GM12878 (cell line): ENCODE results near the gene TYW5. TPM values are rescaled to one million over a fixed set of nuclear protein-coding genes. Genes with fewer than 3 reads are reported as not detected.

Source experiments
- ATAC-seq: fragments of 200-7000 bp; cut with Tn5 transposase; 3 replicates; pipeline ENCODE4 v1.9.1; 2020; ENCODE audit warnings: mild to moderate bottlenecking, moderate library complexity
- BruUV-seq: library from RNA; stranded (reverse); fragments of 400-500 nt; replicated peaks from 2 replicates; lab custom pipeline; 2021; lab: Mats Ljungman, UMichigan
- CTCF ChIA-PET: fragments of 300-600 bp; sonication (Branson Sonifier 250); formaldehyde crosslinking; extraction: SDS; loops from one replicate; lab custom pipeline; 2021; ENCODE audit warnings: inconsistent platforms; lab: Yijun Ruan, JAX
- POLR2A ChIA-PET: fragments of 350-600 bp; formaldehyde crosslinking; extraction: SDS; loops from one replicate; lab custom pipeline; 2021; ENCODE audit warnings: inconsistent platforms; lab: Charles Lee
- RAD21 ChIA-PET: fragments of 300-600 bp; sonication (Branson Sonifier 250); formaldehyde crosslinking; loops from one replicate; lab custom pipeline; 2023; ENCODE audit warnings: antibody characterized with exemption; ENCODE audit not compliant: unreplicated experiment; lab: Charles Lee
- SMC1A ChIA-PET: fragments of 300-600 bp; sonication (Branson Sonifier 250); formaldehyde crosslinking; loops from one replicate; lab custom pipeline; 2023; ENCODE audit not compliant: unreplicated experiment, uncharacterized antibody; lab: Charles Lee
- DNase-seq: peaks from one replicate; pipeline ENCODE4 v3.0.0-alpha.2; 2011; ENCODE audit warnings: low read depth, low spot score
- FAIRE-seq: peaks from 3 replicates; lab custom pipeline; 2011; peaks lifted over from hg19 to GRCh38; lab: Jason Lieb, UNC
- H2AFZ ChIP-seq: 2 replicates; pipeline ENCODE4 v1.6.0; 2011; ENCODE audit warnings: low read depth, low read length, control low read depth; ENCODE audit not compliant: control insufficient read depth
- H3K27ac ChIP-seq: 2 replicates; pipeline ENCODE4 v1.5.1; 2011; ENCODE audit warnings: control low read depth; ENCODE audit not compliant: control insufficient read depth, insufficient read depth
- H3K27me3 ChIP-seq, 2 experiments: replicated peaks in 1 of 2; 2 replicates each; pipeline versions ENCODE4 v1.6.0 to v1.6.1; 2011; ENCODE audit warnings: low read length in 1 of 2; ENCODE audit not compliant: control insufficient read depth in 2 of 2, insufficient read depth in 2 of 2
- H3K36me3 ChIP-seq, 2 experiments: 2 replicates each; pipeline ENCODE4 v1.5.1; 2011; ENCODE audit warnings: low read length in 1 of 2; ENCODE audit not compliant: control insufficient read depth in 2 of 2, insufficient read depth in 2 of 2
- H3K4me1 ChIP-seq: 2 replicates; pipeline ENCODE4 v1.6.1; 2011; ENCODE audit warnings: mild to moderate bottlenecking, low read length, moderate library complexity, mixed read lengths; ENCODE audit not compliant: control insufficient read depth, insufficient read depth
- H3K4me2 ChIP-seq: 2 replicates; pipeline ENCODE4 v1.6.0; 2011; ENCODE audit warnings: control low read depth; ENCODE audit not compliant: control insufficient read depth, insufficient read depth
- H3K4me3 ChIP-seq: fragments of 200-600 bp; sonication (generic); 2 replicates; pipeline ENCODE4 v1.5.1; 2016
- H3K79me2 ChIP-seq: 2 replicates; pipeline ENCODE4 v1.6.0; 2011; ENCODE audit warnings: low read length; ENCODE audit not compliant: control insufficient read depth, insufficient read depth
- H3K9ac ChIP-seq: 2 replicates; pipeline ENCODE4 v1.8.0; 2011; ENCODE audit warnings: low read length, control low read depth, mixed read lengths; ENCODE audit not compliant: control insufficient read depth, insufficient read depth
- H3K9me3 ChIP-seq: replicated peaks from 3 replicates; pipeline ENCODE4 v1.5.1; 2011; ENCODE audit warnings: mild to moderate bottlenecking, low read length; ENCODE audit not compliant: control insufficient read depth, insufficient read depth
- H4K20me1 ChIP-seq: 2 replicates; pipeline ENCODE4 v1.6.0; 2011; ENCODE audit not compliant: control insufficient read depth, insufficient read depth
- CEBPB ChIP-seq, 2 experiments: fragments of 150-350 bp in 1 of 2; IDR thresholded peaks; 2 replicates each; pipeline ENCODE4 v1.6.1; 2012 to 2014; ENCODE audit warnings: low read depth in 2 of 2, low read length in 2 of 2, borderline replicate concordance in 1 of 2, inconsistent platforms in 1 of 2
- HDAC6 ChIP-seq: fragments of 200-600 bp; sonication (generic); IDR thresholded peaks from one replicate; pipeline ENCODE4 v1.8.0; 2017; ENCODE audit warnings: antibody characterized with exemption; ENCODE audit not compliant: unreplicated experiment
- HSF1 ChIP-seq: fragments of 150-350 bp; IDR thresholded peaks from 2 replicates; pipeline ENCODE4 v1.6.1; 2014; ENCODE audit warnings: mild to moderate bottlenecking, low read depth, low read length
- NKRF ChIP-seq: fragments of 450-650 bp; conservative IDR thresholded peaks from 2 replicates; pipeline ENCODE4 v1.6.1; 2017; ENCODE audit warnings: mild to moderate bottlenecking, moderate library complexity
- RAD51 ChIP-seq: fragments of 450-650 bp; IDR thresholded peaks from 2 replicates; pipeline ENCODE4 v1.6.1; 2016; ENCODE audit warnings: moderate library complexity, mild to moderate bottlenecking, inconsistent platforms
- RBBP5 ChIP-seq: fragments of 200-600 bp; sonication (generic); conservative IDR thresholded peaks from 2 replicates; pipeline ENCODE4 v1.6.1; 2016
- SIN3A ChIP-seq: IDR thresholded peaks from 2 replicates; pipeline ENCODE4 v1.6.1; 2012; ENCODE audit warnings: low read depth, low read length, improper control_type of control experiment
- SRF ChIP-seq, 2 experiments: IDR thresholded peaks; 2 replicates each; pipeline ENCODE4 v1.6.1; 2011; ENCODE audit warnings: low read depth in 2 of 2, low read length in 2 of 2, mild to moderate bottlenecking in 1 of 2, moderate library complexity in 1 of 2
- WRNIP1 ChIP-seq: IDR thresholded peaks from 2 replicates; pipeline ENCODE4 v1.6.1; 2011; ENCODE audit warnings: low read depth, low read length, improper control_type of control experiment, borderline replicate concordance
- ZNF687 ChIP-seq: fragments of 450-650 bp; IDR thresholded peaks from 2 replicates; pipeline ENCODE4 v1.6.1; 2017; ENCODE audit warnings: mild to moderate bottlenecking, moderate library complexity
- WGBS: methylation state at CpG from one replicate; pipeline ENCODE4 v1.1.6; 2016; ENCODE audit warnings: low lambda C conversion rate; ENCODE audit not compliant: insufficient replicate concordance, insufficient coverage; ENCODE audit errors: missing lambda C conversion rate; 5-methylcytosine and 5-hydroxymethylcytosine counted together
- in situ Hi-C: fragments of 300-500 bp; cut with MboI; formaldehyde crosslinking; loops from 9 replicates; pipeline ENCODE4 v1.14.3; 2018; ENCODE audit warnings: mixed read lengths
- intact Hi-C: fragments of 100-400 bp; cut with micrococcal nuclease; formaldehyde crosslinking; loops from one replicate; pipeline ENCODE4 v1.14.2; 2022; ENCODE audit not compliant: unreplicated experiment
- polyA plus RNA-seq, 11 experiments: library from polyadenylated mRNA; depleted of rRNA in 4 of 11; unstranded in 6 of 11; stranded (reverse) in 5 of 11; fragments of >200 nt; fragmentation: Nextera tagmentation in 4 of 11; fragmentation: Illumina TruSeq in 1 of 11; extraction: Ambion mirVana in 4 of 11; extraction: Trizol in 1 of 11; gene quantifications; 1 replicate in 1 of 11; 2 replicates in 10 of 11; pipeline versions ENCODE4 v1.2.1 to v1.2.3, GENCODE V29; 2011 to 2016; ENCODE audit warnings: inconsistent platforms in 2 of 11, missing spikeins in 2 of 11, low read depth in 1 of 11
- total RNA-seq, 4 experiments: library from RNA; depleted of rRNA in 3 of 4; stranded (reverse); fragments of >200 nt in 3 of 4; fragmentation: Illumina TruSeq in 1 of 4; extraction: Trizol in 1 of 4; gene quantifications; 2 replicates each; pipeline versions ENCODE4 v1.2.1 to v1.2.3, GENCODE V29; 2013 to 2021

Gene TYW5
- total and polyA plus RNA-seq, 10 of the 15 experiments (the other 5 are each of a cell fraction or from before 2014, with no cell fraction given): 4.6 to 11.8 (median 7.4) TPM

GRCh38 chr2:199911877-199912161 lies 43.5 kb downstream of the TYW5 start (continued):
- TF ChIP-seq HSF1 (no peak), SIN3A (no peak)

GRCh38 chr2:199911052-199911876 lies 44.0 kb downstream of the TYW5 start, which contains the start of gene C2orf69:
C2orf69 (plus strand) TSS chr2:199911293; CDS start chr2:199911439, 146 bp downstream.
- SMC1A ChIA-PET: interaction anchor here (0.9 to 1.8 kb wide), 3 partner anchors 19 to 40 kb away, joined by 3 to 5 read pairs (median 3); no protein-coding TSS in a partner anchor
- TF ChIP-seq SRF (IDR thresholded peaks at IDR 0.05; ENCODE audit: low read depth in 2 of 2, low read length in 2 of 2) (peak in 1 of 2 experiments; percentile 24; a peak in 1 of 4 replicates), RBBP5 (no peak), RAD51 (no peak), CEBPB (IDR thresholded peaks at IDR 0.05; ENCODE audit: borderline replicate concordance in 1 of 2, low read depth in 2 of 2, low read length in 2 of 2) (no peak), WRNIP1 (no peak), ZNF687 (peak; percentile 76), NKRF (peak; percentile 99), HDAC6 (no peak)

More at GRCh38 chr2:199911052-199911876, 44.0 kb downstream of the TYW5 start, which contains the start of gene C2orf69:
- peaks cover 2% of the 10 kb centered on the region; the same call in 2 of the 3 replicates for H3K9me3 ChIP-seq
- in situ Hi-C loops: no loop called here
- H2AFZ ChIP-seq: peak within 1 kb of the TSS; percentile 95
- ChIA-PET POLR2A (interaction anchor here (0.7 to 1.4 kb wide), 4 partner anchors 11 to 559 kb away, joined by 3 to 8 read pairs (median 4); no protein-coding TSS in a partner anchor), CTCF (no interaction called here), RAD21 (no interaction called here)
- H3K36me3 ChIP-seq: no peaks in the 10 kb centered on the region; a peak in 1 of 4 replicates
- H3K4me2 ChIP-seq: peak within 1 kb of the TSS; percentile 81
- H3K4me1 ChIP-seq: no peaks in the 10 kb centered on the region
- H4K20me1 ChIP-seq: no peaks in the 10 kb centered on the region
- FAIRE-seq (peak; percentile 97), ATAC-seq (peak; percentile 91), DNase-seq (peak; percentile 93)
- H3K79me2 ChIP-seq: peaks cover 42% of the 10 kb centered on the region
- H3K27me3 ChIP-seq: no peaks in the 10 kb centered on the region
- under 1% methylated on average over 85 of the region's 85 CpGs for WGBS
- H3K27ac ChIP-seq: peak within 1 kb of the TSS; percentile 88
- BruUV-seq: no TSS peak
- H3K4me3 ChIP-seq: peak within 1 kb of the TSS; percentile 95
- H3K9ac ChIP-seq: peak within 1 kb of the TSS; percentile 75
- intact Hi-C loops: loop anchor here (2.0 kb wide), 2 partner anchors 44 to 60 kb away; partner anchors contain the start of genes FTCDNL1, MAIP1 and TYW5
